CD4-positive, alpha-beta T cell (primary cell): Measurements from ENCODE around the gene PADI3. TPM values are rescaled to one million over a fixed set of nuclear protein-coding genes. Genes with fewer than 3 reads are reported as not detected.

ENCODE experiments used
- ATAC-seq: fragments of 200-7000 bp; cut with Tn5 transposase; one replicate; pipeline ENCODE4 v1.10.0; 2022; ENCODE audit warnings: mild to moderate bottlenecking; ENCODE audit not compliant: poor library complexity
- CTCF ChIA-PET: fragments of 350-600 bp; sonication (Branson Sonifier 250); formaldehyde crosslinking; loops from one replicate; lab custom pipeline; 2021; ENCODE audit warnings: antibody characterized with exemption, inconsistent platforms; lab: Charles Lee
- POLR2A ChIA-PET: fragments of 350-600 bp; sonication (Branson Sonifier 250); formaldehyde crosslinking; loops from one replicate; lab custom pipeline; 2021; ENCODE audit warnings: antibody characterized with exemption, inconsistent platforms; lab: Charles Lee
- DNase-seq, 14 experiments: peaks; one replicate each; pipeline ENCODE4 v3.0.0-alpha.2; 2013 to 2020; ENCODE audit warnings: mixed read lengths in 2 of 14
- H3K27ac ChIP-seq, 2 donors: one replicate each; pipeline versions ENCODE4 v1.5.1 to v1.7.0; 2013; ENCODE audit warnings: low read length in 2 of 2, low read depth in 1 of 2, mild to moderate bottlenecking in 1 of 2
- H3K27me3 ChIP-seq, 2 experiments: 1 replicate in 1 of 2; 2 replicates in 1 of 2; pipeline versions ENCODE4 v1.6.1 to v1.7.0; 2013; ENCODE audit warnings: low read length in 2 of 2, control low read depth in 1 of 2, mild to moderate bottlenecking in 1 of 2, moderate library complexity in 1 of 2; ENCODE audit not compliant: insufficient read depth in 2 of 2, control insufficient read depth in 1 of 2
- H3K36me3 ChIP-seq: one replicate; pipeline ENCODE4 v1.6.1; 2013; ENCODE audit warnings: low read length, control low read depth; ENCODE audit not compliant: insufficient read depth
- H3K4me1 ChIP-seq: one replicate; pipeline ENCODE4 v1.6.1; 2013; ENCODE audit warnings: low read length, control low read depth; ENCODE audit not compliant: insufficient read depth
- H3K4me3 ChIP-seq: one replicate; pipeline ENCODE4 v1.5.1; 2013; ENCODE audit warnings: mild to moderate bottlenecking, low read length, moderate library complexity
- H3K9me3 ChIP-seq, 2 experiments: 1 replicate in 1 of 2; 2 replicates in 1 of 2; pipeline versions ENCODE4 v1.6.1 to v1.7.0; 2013; ENCODE audit warnings: low read length in 2 of 2, mild to moderate bottlenecking in 2 of 2, control low read depth in 1 of 2, moderate library complexity in 1 of 2; ENCODE audit not compliant: control insufficient read depth in 1 of 2, insufficient read depth in 1 of 2
- H3K27ac Mint-ChIP-seq: one replicate; pipeline ENCODE4 v1.8.0; 2020; ENCODE audit warnings: mixed read lengths
- H3K27me3 Mint-ChIP-seq: one replicate; pipeline ENCODE4 v1.8.0; 2021; ENCODE audit warnings: mixed read lengths
- H3K36me3 Mint-ChIP-seq: one replicate; pipeline ENCODE4 v1.8.0; 2021; ENCODE audit warnings: low read depth, mixed read lengths
- H3K4me1 Mint-ChIP-seq: one replicate; pipeline ENCODE4 v1.8.0; 2021; ENCODE audit warnings: low read depth, mixed read lengths
- H3K4me3 Mint-ChIP-seq: one replicate; pipeline ENCODE4 v1.8.0; 2020; ENCODE audit warnings: mild to moderate bottlenecking, mixed read lengths
- H3K9me3 Mint-ChIP-seq: one replicate; pipeline ENCODE4 v1.8.0; 2020; ENCODE audit warnings: mixed read lengths
- intact Hi-C, 2 experiments: fragments of 100-400 bp; cut with DNase I in 1 of 2; cut with micrococcal nuclease in 1 of 2; formaldehyde crosslinking; loops; one replicate each; pipeline versions ENCODE4 v1.15.1 to v1.9.0; 2023 to 2025; cut with DNase I, micrococcal nuclease
- total RNA-seq, 174 experiments: library from RNA in 2 of 174; stranded (reverse) in 2 of 174; gene quantifications; one replicate each; pipeline ENCODE4 v1.2.3 and lab custom pipeline; 2021 to 2026
- TF ChIP-seq, protein P1 (sequence below): fragments of 200-600 bp; IDR thresholded peaks from one replicate; pipeline ENCODE4 v1.8.0; 2022; ENCODE audit warnings: antibody characterized with exemption, mild to moderate bottlenecking

The PADI3 gene
- total RNA-seq, 2 experiments from 2014 or later = not detected

GRCh38 chr1:17250601-17251000, 1.7 kb downstream of the PADI3 start:
- no peaks in the 10 kb centered on the region for H3K36me3 ChIP-seq
- no peaks in the 10 kb centered on the region for H3K4me1 Mint-ChIP-seq
- ChIA-PET CTCF (no interaction called here), POLR2A (no interaction called here)
- no peaks in the 10 kb centered on the region for H3K27me3 ChIP-seq
- no peak overlapping the region for H3K27ac ChIP-seq
- no peaks in the 10 kb centered on the region for H3K36me3 Mint-ChIP-seq
- no peaks in the 10 kb centered on the region for H3K4me1 ChIP-seq
- no peak overlapping the region for H3K27ac Mint-ChIP-seq
- intact Hi-C loops = no loop called here
- no peak overlapping the region for H3K4me3 ChIP-seq
- no peaks in the 10 kb centered on the region for H3K9me3 Mint-ChIP-seq
- ATAC-seq (no peak), DNase-seq (peak in 2 of 14 experiments; percentile 40 to 58)
- TF ChIP-seq, protein P1, sequence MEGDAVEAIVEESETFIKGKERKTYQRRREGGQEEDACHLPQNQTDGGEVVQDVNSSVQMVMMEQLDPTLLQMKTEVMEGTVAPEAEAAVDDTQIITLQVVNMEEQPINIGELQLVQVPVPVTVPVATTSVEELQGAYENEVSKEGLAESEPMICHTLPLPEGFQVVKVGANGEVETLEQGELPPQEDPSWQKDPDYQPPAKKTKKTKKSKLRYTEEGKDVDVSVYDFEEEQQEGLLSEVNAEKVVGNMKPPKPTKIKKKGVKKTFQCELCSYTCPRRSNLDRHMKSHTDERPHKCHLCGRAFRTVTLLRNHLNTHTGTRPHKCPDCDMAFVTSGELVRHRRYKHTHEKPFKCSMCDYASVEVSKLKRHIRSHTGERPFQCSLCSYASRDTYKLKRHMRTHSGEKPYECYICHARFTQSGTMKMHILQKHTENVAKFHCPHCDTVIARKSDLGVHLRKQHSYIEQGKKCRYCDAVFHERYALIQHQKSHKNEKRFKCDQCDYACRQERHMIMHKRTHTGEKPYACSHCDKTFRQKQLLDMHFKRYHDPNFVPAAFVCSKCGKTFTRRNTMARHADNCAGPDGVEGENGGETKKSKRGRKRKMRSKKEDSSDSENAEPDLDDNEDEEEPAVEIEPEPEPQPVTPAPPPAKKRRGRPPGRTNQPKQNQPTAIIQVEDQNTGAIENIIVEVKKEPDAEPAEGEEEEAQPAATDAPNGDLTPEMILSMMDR = no peak
- H3K4me3 Mint-ChIP-seq = no peak overlapping the region
- H3K9me3 ChIP-seq = no peaks in the 10 kb centered on the region
- H3K27me3 Mint-ChIP-seq = peaks cover 19% of the 10 kb centered on the region

GRCh38 chr1:17251246-17251645, 2.3 kb downstream of the PADI3 start:
- TF ChIP-seq, protein P1 = no peak
- no peaks in the 10 kb centered on the region for H3K4me1 ChIP-seq
- ChIA-PET CTCF (no interaction called here), POLR2A (no interaction called here)
- no peak overlapping the region for H3K4me3 Mint-ChIP-seq
- no peaks in the 10 kb centered on the region for H3K36me3 ChIP-seq
- no peak for ATAC-seq
- no peaks in the 10 kb centered on the region for H3K9me3 Mint-ChIP-seq
- H3K9me3 ChIP-seq = no peaks in the 10 kb centered on the region
- no peaks in the 10 kb centered on the region for H3K27me3 ChIP-seq
- intact Hi-C loops = no loop called here
- H3K36me3 Mint-ChIP-seq = no peaks in the 10 kb centered on the region
- no peaks in the 10 kb centered on the region for H3K4me1 Mint-ChIP-seq
- peaks cover 25% of the 10 kb centered on the region for H3K27me3 Mint-ChIP-seq
- no peak for DNase-seq
- H3K27ac ChIP-seq = no peak overlapping the region
- H3K4me3 ChIP-seq = no peak overlapping the region
- no peak overlapping the region for H3K27ac Mint-ChIP-seq

DNA sequence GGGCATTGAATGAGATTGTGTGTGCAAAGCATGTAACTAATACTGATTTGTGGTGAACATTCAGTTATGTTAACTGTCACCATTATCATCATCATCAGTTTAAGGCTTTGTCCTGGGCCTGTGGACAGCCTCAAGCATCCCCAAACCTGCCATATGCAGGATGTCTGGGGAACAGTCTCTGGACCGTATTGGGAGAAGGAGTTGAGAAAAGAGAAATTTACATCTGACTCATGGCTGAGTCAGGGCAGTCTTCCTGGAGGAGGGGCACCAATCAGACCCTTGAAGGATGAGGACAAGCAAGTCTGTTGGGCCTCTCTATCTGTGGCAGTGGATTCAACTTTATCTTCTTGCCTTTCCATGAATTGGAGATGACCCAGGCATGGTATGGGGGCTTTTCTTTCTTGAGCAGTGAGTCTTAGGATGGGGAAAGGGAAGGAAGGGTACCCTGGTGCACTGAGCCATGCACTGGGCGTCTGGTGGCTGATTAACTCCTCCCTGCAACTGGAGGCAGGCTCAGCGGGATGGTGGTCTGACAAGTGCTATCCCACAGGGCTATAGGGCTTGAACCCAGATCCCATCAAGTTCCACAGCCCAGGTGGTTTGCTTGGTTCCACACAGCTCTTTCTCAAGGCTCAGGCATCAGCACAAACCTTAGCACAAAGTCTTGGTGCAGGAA, 2.9 kb downstream of the PADI3 start:
- no peak for ATAC-seq
- DNase-seq = peak in 1 of 14 experiments; percentile 13
- no peak overlapping the region for H3K27ac Mint-ChIP-seq
- Histone ChIP-seq H3K36me3 (no peaks in the 10 kb centered on the region), H3K9me3 (no peaks in the 10 kb centered on the region), H3K4me3 (no peak overlapping the region), H3K27ac (no peak overlapping the region), H3K27me3 (no peaks in the 10 kb centered on the region), H3K4me1 (no peaks in the 10 kb centered on the region)
- POLR2A ChIA-PET = no interaction called here
- no peak overlapping the region for H3K4me3 Mint-ChIP-seq
- CTCF ChIA-PET = no interaction called here
- TF ChIP-seq, protein P1 = no peak
- no peaks in the 10 kb centered on the region for H3K9me3 Mint-ChIP-seq
- H3K27me3 Mint-ChIP-seq = peaks cover 26% of the 10 kb centered on the region
- intact Hi-C loops = no loop called here
- no peaks in the 10 kb centered on the region for H3K36me3 Mint-ChIP-seq
- no peaks in the 10 kb centered on the region for H3K4me1 Mint-ChIP-seq
